Germinal center (tissue), 1 donor: Measurements from ENCODE around the gene KDR.

Source experiments
- DNase-seq: peaks from one replicate; pipeline ENCODE4 v3.0.0; 2012; ENCODE audit warnings: mixed read lengths, low spot score

The KDR gene

GRCh38 chr4:55125087-55125721 is at the start of gene KDR:
KDR (minus strand) TSS chr4:55125595; CDS start chr4:55125293, 302 bp downstream.
- peak; percentile 7 for DNase-seq

- no peak for DNase-seq
These were observed 48.2 kb upstream of the KDR start for GRCh38 chr4:55173580-55173979.

GRCh38 chr4:55172694-55173287 is 47.4 kb upstream of the KDR start:
- DNase-seq, result no peak

- no peak for DNase-seq
These were observed 45.1 kb upstream of the KDR start for GRCh38 chr4:55170462-55170861.

GRCh38 chr4:55169352-55169961 is 44.1 kb upstream of the KDR start:
- no peak for DNase-seq

- DNase-seq, result no peak
These were observed 37.0 kb upstream of the KDR start for GRCh38 chr4:55162396-55162795.

- DNase-seq, result no peak
These were observed 36.3 kb upstream of the KDR start for GRCh38 chr4:55161739-55162138.

GRCh38 chr4:55159851-55160250 is 34.5 kb upstream of the KDR start:
- DNase-seq, result no peak

GRCh38 chr4:55158957-55159356 is 33.6 kb upstream of the KDR start:
- DNase-seq, result no peak

GRCh38 chr4:55157559-55158277 is 32.3 kb upstream of the KDR start:
- DNase-seq, result no peak

GRCh38 chr4:55154933-55155332 is 29.5 kb upstream of the KDR start:
- DNase-seq, result no peak

- DNase-seq, result no peak
These were observed 29.0 kb upstream of the KDR start for GRCh38 chr4:55154290-55154880.

GRCh38 chr4:55143858-55144257 is 18.5 kb upstream of the KDR start:
- no peak for DNase-seq

- no peak for DNase-seq
These were observed 13.0 kb upstream of the KDR start for GRCh38 chr4:55138367-55138766.

- DNase-seq, result no peak
These were observed 11.2 kb upstream of the KDR start for GRCh38 chr4:55136634-55137033.

GRCh38 chr4:55133951-55134350 is 8.6 kb upstream of the KDR start:
- DNase-seq, result no peak

GRCh38 chr4:55132775-55133174 is 7.4 kb upstream of the KDR start:
- no peak for DNase-seq

- no peak for DNase-seq
These were observed 2.1 kb upstream of the KDR start for GRCh38 chr4:55127521-55127920.

- DNase-seq, result no peak
These were observed 1.7 kb upstream of the KDR start for GRCh38 chr4:55127053-55127452.

- DNase-seq, result no peak
These were observed 557 bp upstream of the KDR start for GRCh38 chr4:55125763-55126541.

GRCh38 chr4:55124322-55125076 is 896 bp downstream of the KDR start:
- no peak for DNase-seq
